K562 (cell line): ENCODE measurements around the gene PPT1. TPM values are rescaled to one million over a fixed set of nuclear protein-coding genes. Genes with fewer than 3 reads are reported as not detected.

Experiments
- ATAC-seq: fragments of 200-7000 bp; cut with Tn5 transposase; 3 replicates; pipeline ENCODE4 v1.9.1; 2020; ENCODE audit warnings: moderate library complexity
- BruUV-seq: library from RNA; stranded (reverse); fragments of 400-500 nt; replicated peaks from 2 replicates; lab custom pipeline; 2021; lab: Mats Ljungman, UMichigan
- CTCF ChIA-PET: fragments of 300-600 bp; formaldehyde crosslinking; extraction: SDS; loops from one replicate; lab custom pipeline; 2021; ENCODE audit warnings: low intra/inter-chr PET ratio; lab: Yijun Ruan, JAX
- POLR2A ChIA-PET: fragments of 300-600, 350-650 bp; sonication (Branson Sonifier 250); formaldehyde crosslinking; extraction: SDS; loops from one replicate; lab custom pipeline; 2021; ENCODE audit warnings: antibody characterized with exemption, inconsistent platforms; lab: Yijun Ruan, JAX
- DNase-seq, 4 experiments: peaks; one replicate each; pipeline versions ENCODE4 v3.0.0 to v3.0.0-alpha.2; 2011 to 2018; ENCODE audit warnings: low spot score in 3 of 4, mixed read lengths in 3 of 4; ENCODE audit errors: extremely low read depth in 1 of 4
- FAIRE-seq: peaks from 2 replicates; lab custom pipeline; 2011; peaks lifted over from hg19 to GRCh38; lab: Jason Lieb, UNC
- H2AFZ ChIP-seq: 2 replicates; pipeline ENCODE4 v1.6.0; 2011; ENCODE audit warnings: low read depth, low read length, control low read depth, inconsistent platforms
- H3K27ac ChIP-seq: fragments of 200-600 bp; 3 replicates; pipeline ENCODE4 v1.8.0; 2011; ENCODE audit warnings: low read depth, mild to moderate bottlenecking, control low read depth, inconsistent platforms, low read length, moderate library complexity, mixed read lengths; ENCODE audit errors: extremely low read depth
- H3K27me3 ChIP-seq, 2 experiments: fragments of 300-600 bp in 1 of 2; 2 replicates in 1 of 2; 3 replicates in 1 of 2; pipeline versions ENCODE4 v1.6.0 to v1.8.0; 2011; ENCODE audit warnings: inconsistent platforms in 2 of 2, low read length in 2 of 2, mild to moderate bottlenecking in 1 of 2, mixed read lengths in 1 of 2, moderate library complexity in 1 of 2; ENCODE audit not compliant: control insufficient read depth in 2 of 2, insufficient read depth in 2 of 2
- H3K36me3 ChIP-seq: fragments of 300-600 bp; 3 replicates; pipeline ENCODE4 v1.8.0; 2011; ENCODE audit warnings: mild to moderate bottlenecking, low read length, inconsistent platforms; ENCODE audit not compliant: control insufficient read depth, insufficient read depth
- H3K4me1 ChIP-seq, 2 experiments: fragments of 200-600 bp in 1 of 2; replicated peaks in 1 of 2; 2 replicates in 1 of 2; 3 replicates in 1 of 2; pipeline versions ENCODE4 v1.5.1 to v1.8.0; 2011; ENCODE audit warnings: inconsistent platforms in 2 of 2, low read length in 2 of 2, mild to moderate bottlenecking in 1 of 2, mixed read lengths in 1 of 2, moderate library complexity in 1 of 2; ENCODE audit not compliant: control insufficient read depth in 2 of 2, insufficient read depth in 2 of 2
- H3K4me2 ChIP-seq: 2 replicates; pipeline ENCODE4 v1.6.1; 2011; ENCODE audit warnings: low read length, control low read depth, inconsistent platforms, mixed read lengths; ENCODE audit not compliant: insufficient read depth
- H3K4me3 ChIP-seq: fragments of 200-600 bp; sonication (generic), shearing (Covaris generic); 2 replicates; pipeline ENCODE4 v1.5.1; 2016; ENCODE audit warnings: control low read depth, inconsistent platforms
- H3K79me2 ChIP-seq: fragments of 200-600 bp; 3 replicates; pipeline ENCODE4 v1.8.0; 2011; ENCODE audit warnings: low read length, inconsistent platforms; ENCODE audit not compliant: control insufficient read depth, insufficient read depth
- H3K9ac ChIP-seq, 2 experiments: 2 replicates each; pipeline versions ENCODE4 v1.6.0 to v1.6.1; 2011; ENCODE audit warnings: low read depth in 2 of 2, low read length in 2 of 2, control low read depth in 1 of 2, inconsistent platforms in 1 of 2, mild to moderate bottlenecking in 1 of 2, mixed read lengths in 1 of 2; ENCODE audit not compliant: insufficient read depth in 1 of 2
- H3K9me1 ChIP-seq: one replicate; pipeline ENCODE4 v1.6.0; 2011; ENCODE audit warnings: inconsistent platforms, mild to moderate bottlenecking, low read length, moderate library complexity; ENCODE audit not compliant: control insufficient read depth, insufficient read depth
- H3K9me3 ChIP-seq: replicated peaks from 2 replicates; pipeline ENCODE4 v1.5.1; 2011; ENCODE audit warnings: low read depth, low read length, inconsistent platforms; ENCODE audit not compliant: control insufficient read depth, insufficient read depth
- H4K20me1 ChIP-seq: replicated peaks from 2 replicates; pipeline ENCODE4 v1.6.1; 2011; ENCODE audit warnings: low read length, inconsistent platforms, mixed read lengths; ENCODE audit not compliant: control insufficient read depth, insufficient read depth
- BCOR ChIP-seq: fragments of 450-650 bp; IDR thresholded peaks from 2 replicates; pipeline ENCODE4 v1.6.1; 2016
- GATA2 ChIP-seq: sonication (generic); formaldehyde crosslinking; IDR thresholded peaks from 2 replicates; pipeline ENCODE4 v1.4.0; 2020; ENCODE audit warnings: mild to moderate bottlenecking, missing genetic modification reagents
- GATAD2B ChIP-seq: fragments of 450-650 bp; IDR thresholded peaks from 2 replicates; pipeline ENCODE4 v1.6.1; 2017; ENCODE audit warnings: mild to moderate bottlenecking, borderline replicate concordance
- HIVEP1 ChIP-seq: fragments of 250-450 bp; sonication (Bioruptor Pico); IDR thresholded peaks from 2 replicates; pipeline ENCODE4 v1.4.0; 2020; ENCODE audit warnings: mild to moderate bottlenecking
- HMGN3 ChIP-seq: IDR thresholded peaks from 2 replicates; pipeline ENCODE4 v1.6.1; 2011; ENCODE audit warnings: borderline replicate concordance, low read depth, mild to moderate bottlenecking, mixed read lengths, low read length; ENCODE audit not compliant: insufficient read length; ENCODE audit errors: extremely low read depth
- IFI16 ChIP-seq: fragments of 250-450 bp; sonication (Bioruptor Pico); IDR thresholded peaks from 2 replicates; pipeline ENCODE4 v2.1.2; 2022; ENCODE audit warnings: mild to moderate bottlenecking, inconsistent platforms
- NUFIP1 ChIP-seq: fragments of 450-650 bp; IDR thresholded peaks from 2 replicates; pipeline ENCODE4 v1.6.1; 2018; ENCODE audit not compliant: partially characterized antibody
- PML ChIP-seq: IDR thresholded peaks from 2 replicates; pipeline ENCODE4 v1.6.1; 2012; ENCODE audit warnings: low read length, inconsistent platforms
- POLR2A ChIP-seq: fragments of 450-650 bp; conservative IDR thresholded peaks from 2 replicates; pipeline ENCODE4 v1.6.1; 2016
- RBM15 ChIP-seq: fragments of 200-400 bp; formaldehyde crosslinking; IDR thresholded peaks from 2 replicates; pipeline ENCODE4 v1.6.1; 2018; ENCODE audit warnings: mild to moderate bottlenecking, low read length, moderate library complexity; ENCODE audit not compliant: insufficient read depth
- RBM34 ChIP-seq: fragments of 200-400 bp; formaldehyde crosslinking; IDR thresholded peaks from 2 replicates; pipeline ENCODE4 v1.6.1; 2018; ENCODE audit warnings: low read length, borderline replicate concordance; ENCODE audit not compliant: insufficient read depth
- SREBF2 ChIP-seq: sonication (generic); formaldehyde crosslinking; IDR thresholded peaks from 2 replicates; pipeline ENCODE4 v1.4.0; 2020; ENCODE audit warnings: mild to moderate bottlenecking, missing genetic modification reagents
- TCF7L2 ChIP-seq: fragments of 150-350 bp; IDR thresholded peaks from 2 replicates; pipeline ENCODE4 v1.6.1; 2016; ENCODE audit warnings: low read depth, mild to moderate bottlenecking, low read length, moderate library complexity
- ZFP30 ChIP-seq: fragments of 250-450 bp; sonication (Bioruptor Pico); IDR thresholded peaks from 2 replicates; pipeline ENCODE4 v1.8.0; 2022; ENCODE audit warnings: moderate library complexity, mild to moderate bottlenecking, inconsistent platforms, borderline replicate concordance
- ZNF212 ChIP-seq: fragments of 450-650 bp; formaldehyde crosslinking; IDR thresholded peaks from 2 replicates; pipeline ENCODE4 v1.4.0; 2020; ENCODE audit warnings: mild to moderate bottlenecking
- ZNF41 ChIP-seq: fragments of 250-450 bp; sonication (Bioruptor Pico); conservative IDR thresholded peaks from 2 replicates; pipeline ENCODE4 v1.4.0; 2020; ENCODE audit warnings: mild to moderate bottlenecking
- WGBS: fragments of 100-300 bp; shearing (Covaris generic); methylation state at CpG from one replicate; pipeline ENCODE4 v1.1.6; 2016; ENCODE audit warnings: low coverage, mixed read lengths; ENCODE audit not compliant: insufficient coverage; ENCODE audit errors: missing lambda C conversion rate; 5-methylcytosine and 5-hydroxymethylcytosine counted together
- in situ Hi-C: fragments of 300-500 bp; cut with MboI; formaldehyde crosslinking; loops from 4 replicates; pipeline ENCODE4 v1.15.0; 2018; ENCODE audit warnings: inconsistent platforms, mixed read lengths
- intact Hi-C: fragments of 100-400 bp; cut with micrococcal nuclease; formaldehyde crosslinking; loops from 2 replicates; pipeline ENCODE4 v1.14.2; 2022
- polyA plus RNA-seq, 8 experiments: library from polyadenylated mRNA; depleted of rRNA in 4 of 8; stranded (reverse) in 5 of 8; unstranded in 3 of 8; fragments of >200 nt; fragmentation: Nextera tagmentation in 2 of 8; fragmentation: Illumina TruSeq in 1 of 8; extraction: Ambion mirVana in 2 of 8; extraction: Trizol in 1 of 8; gene quantifications; 2 replicates each; pipeline versions ENCODE4 v1.2.1 to v1.2.3, GENCODE V29; 2011 to 2014; ENCODE audit warnings: inconsistent platforms in 1 of 8, missing spikeins in 1 of 8
- total RNA-seq, 7 experiments: library from RNA; depleted of rRNA in 6 of 7; stranded (reverse); fragments of >200 nt in 6 of 7; fragmentation: Illumina TruSeq in 2 of 7; extraction: Trizol in 2 of 7; gene quantifications; 2 replicates each; pipeline versions ENCODE4 v1.2.1 to v1.2.3, GENCODE V29; 2011 to 2021; ENCODE audit warnings: low replicate concordance in 1 of 7
- TF ChIP-seq, protein P1 (sequence below), 3 experiments: fragments of 200-800 bp in 1 of 3; fragments of 250-450 bp in 1 of 3; fragments of 450-650 bp in 1 of 3; sonication (Bioruptor Pico) in 1 of 3; sonication (Bioruptor generic) in 1 of 3; formaldehyde crosslinking in 1 of 3; IDR thresholded peaks; 2 replicates each; pipeline versions ENCODE4 v1.6.1 to v1.8.0; 2016 to 2022; ENCODE audit warnings: mild to moderate bottlenecking in 2 of 3, missing genetic modification characterization in 2 of 3, missing compliant biosample characterization in 1 of 3, moderate library complexity in 1 of 3
- TF ChIP-seq, protein P2 (sequence below): fragments of 250-450 bp; sonication (Bioruptor Pico); IDR thresholded peaks from 2 replicates; pipeline ENCODE4 v1.8.0; 2021; ENCODE audit warnings: mild to moderate bottlenecking, moderate library complexity

PPT1 gene
- total and polyA plus RNA-seq, 9 of the 15 experiments (the other 6 are each of a cell fraction or from before 2014, with no cell fraction given) = 72.2 to 285 (median 143) TPM

DNA sequence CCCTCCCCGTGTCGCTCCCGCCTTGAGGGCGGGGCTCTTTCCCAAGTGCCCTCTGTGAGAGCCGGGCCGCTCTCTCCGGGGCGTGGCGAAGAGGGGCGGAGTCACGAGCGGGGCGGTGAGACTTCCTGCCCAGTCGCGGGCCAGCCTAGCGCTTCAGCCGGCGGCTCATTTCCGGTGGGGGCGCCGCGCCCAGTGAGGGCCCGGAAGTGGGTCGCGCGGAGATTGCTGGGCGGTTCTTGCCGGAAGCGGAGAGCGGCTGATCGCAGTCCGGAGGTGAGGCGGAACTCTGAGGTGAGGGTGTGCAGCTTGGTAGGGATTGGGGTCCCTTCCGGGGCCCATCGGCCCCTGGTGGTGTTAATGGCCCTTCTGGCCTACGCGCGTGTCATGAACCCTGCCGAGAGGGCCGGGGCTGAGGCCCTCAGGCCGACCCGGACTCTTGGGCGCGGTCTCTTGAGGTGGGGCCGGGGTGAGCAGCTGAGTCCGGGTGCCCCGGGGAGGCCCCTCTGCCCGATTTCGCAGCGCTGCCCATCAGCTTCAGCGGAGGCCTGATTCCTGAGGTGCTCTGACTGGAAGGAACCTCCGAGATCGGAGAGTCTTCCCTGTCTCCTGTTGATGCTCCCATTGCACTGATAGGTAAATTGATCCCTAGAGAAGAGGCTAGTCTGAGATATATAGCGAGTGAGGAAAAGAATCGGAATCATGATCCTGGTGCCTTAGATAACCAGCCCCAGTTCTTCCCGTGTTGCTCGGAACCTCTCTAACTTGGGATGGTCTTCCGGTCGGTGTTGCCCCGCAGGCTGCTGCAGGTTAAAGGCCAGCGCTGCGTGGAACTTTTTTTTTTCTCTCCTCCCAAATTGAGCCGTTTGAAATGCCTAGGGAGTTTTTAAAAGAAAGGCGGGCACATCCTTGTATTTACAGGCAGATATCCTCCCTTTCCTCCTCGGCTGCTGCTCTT lies 56.3 kb downstream of the PPT1 start, which contains the start of gene CAP1:
Gene CAP1, plus strand, starts transcription at position 219 of the 955 bp plus-strand sequence. CDS start 18,618 bp downstream, outside the sequence.
- ATAC-seq (peak; percentile 92), FAIRE-seq (peak; percentile 88), DNase-seq (peak; percentile 99 to 100 (median 99))
- Histone ChIP-seq H3K9me3 (no peaks in the 10 kb centered on the region), H3K9me1 (no peaks in the 10 kb centered on the region), H3K9ac (peak within 1 kb of the TSS; percentile 99), H3K27me3 (no peaks in the 10 kb centered on the region), H2AFZ (peak within 1 kb of the TSS; percentile 78), H3K36me3 (peaks cover 33% of the 10 kb centered on the region), H3K4me2 (peak within 1 kb of the TSS; percentile 98), H3K27ac (peak within 1 kb of the TSS; percentile 99), H3K4me3 (peak within 1 kb of the TSS; percentile 91), H3K4me1 (peaks cover 39 to 60% of the 10 kb centered on the region in 2 experiments), H3K79me2 (peaks cover 51% of the 10 kb centered on the region), H4K20me1 (no peaks in the 10 kb centered on the region; the same call in 1 of the 2 replicates)
- intact Hi-C loops = loop anchor here (1.0 kb wide), 1 partner anchor 17 kb away; no protein-coding TSS in a partner anchor
- ChIA-PET POLR2A (interaction anchor here (0.6 to 6.2 kb wide), 21 partner anchors 11 to 556 kb away, joined by 3 to 72 read pairs (median 4); no protein-coding TSS in a partner anchor), CTCF (no interaction called here)
- in situ Hi-C loops = no loop called here
- WGBS = under 1% methylated on average over 64 of the region's 65 CpGs
- TSS peak; percentile 79 for BruUV-seq
- no peak for TF ChIP-seq ZNF212
- TF ChIP-seq RBM34 = no peak; the same call in 1 of the 2 replicates
- no peak for TF ChIP-seq ZFP30 (CRISPR knock-in tag)
- TF ChIP-seq TCF7L2 = no peak
- TF ChIP-seq ZNF41 (CRISPR knock-in tag) = no peak
- no peak for TF ChIP-seq GATAD2B
- no peak for TF ChIP-seq POLR2A
- TF ChIP-seq IFI16 (CRISPR knock-in tag) = no peak
- no peak for TF ChIP-seq RBM15
- TF ChIP-seq HIVEP1 = no peak
- TF ChIP-seq, protein P1, sequence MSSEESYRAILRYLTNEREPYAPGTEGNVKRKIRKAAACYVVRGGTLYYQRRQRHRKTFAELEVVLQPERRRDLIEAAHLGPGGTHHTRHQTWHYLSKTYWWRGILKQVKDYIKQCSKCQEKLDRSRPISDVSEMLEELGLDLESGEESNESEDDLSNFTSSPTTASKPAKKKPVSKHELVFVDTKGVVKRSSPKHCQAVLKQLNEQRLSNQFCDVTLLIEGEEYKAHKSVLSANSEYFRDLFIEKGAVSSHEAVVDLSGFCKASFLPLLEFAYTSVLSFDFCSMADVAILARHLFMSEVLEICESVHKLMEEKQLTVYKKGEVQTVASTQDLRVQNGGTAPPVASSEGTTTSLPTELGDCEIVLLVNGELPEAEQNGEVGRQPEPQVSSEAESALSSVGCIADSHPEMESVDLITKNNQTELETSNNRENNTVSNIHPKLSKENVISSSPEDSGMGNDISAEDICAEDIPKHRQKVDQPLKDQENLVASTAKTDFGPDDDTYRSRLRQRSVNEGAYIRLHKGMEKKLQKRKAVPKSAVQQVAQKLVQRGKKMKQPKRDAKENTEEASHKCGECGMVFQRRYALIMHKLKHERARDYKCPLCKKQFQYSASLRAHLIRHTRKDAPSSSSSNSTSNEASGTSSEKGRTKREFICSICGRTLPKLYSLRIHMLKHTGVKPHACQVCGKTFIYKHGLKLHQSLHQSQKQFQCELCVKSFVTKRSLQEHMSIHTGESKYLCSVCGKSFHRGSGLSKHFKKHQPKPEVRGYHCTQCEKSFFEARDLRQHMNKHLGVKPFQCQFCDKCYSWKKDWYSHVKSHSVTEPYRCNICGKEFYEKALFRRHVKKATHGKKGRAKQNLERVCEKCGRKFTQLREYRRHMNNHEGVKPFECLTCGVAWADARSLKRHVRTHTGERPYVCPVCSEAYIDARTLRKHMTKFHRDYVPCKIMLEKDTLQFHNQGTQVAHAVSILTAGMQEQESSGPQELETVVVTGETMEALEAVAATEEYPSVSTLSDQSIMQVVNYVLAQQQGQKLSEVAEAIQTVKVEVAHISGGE (CRISPR knock-in tag; IDR thresholded peaks at IDR 0.05) = peak in 2 of 3 experiments; percentile 82 to 97; a peak in 4 of 6 replicates
- TF ChIP-seq BCOR = peak; percentile 97
- TF ChIP-seq HMGN3 = no peak
- no peak for TF ChIP-seq SREBF2 (CRISPR knock-in tag)
- no peak for TF ChIP-seq NUFIP1
- TF ChIP-seq PML = no peak
- no peak for TF ChIP-seq GATA2
- TF ChIP-seq, protein P2, sequence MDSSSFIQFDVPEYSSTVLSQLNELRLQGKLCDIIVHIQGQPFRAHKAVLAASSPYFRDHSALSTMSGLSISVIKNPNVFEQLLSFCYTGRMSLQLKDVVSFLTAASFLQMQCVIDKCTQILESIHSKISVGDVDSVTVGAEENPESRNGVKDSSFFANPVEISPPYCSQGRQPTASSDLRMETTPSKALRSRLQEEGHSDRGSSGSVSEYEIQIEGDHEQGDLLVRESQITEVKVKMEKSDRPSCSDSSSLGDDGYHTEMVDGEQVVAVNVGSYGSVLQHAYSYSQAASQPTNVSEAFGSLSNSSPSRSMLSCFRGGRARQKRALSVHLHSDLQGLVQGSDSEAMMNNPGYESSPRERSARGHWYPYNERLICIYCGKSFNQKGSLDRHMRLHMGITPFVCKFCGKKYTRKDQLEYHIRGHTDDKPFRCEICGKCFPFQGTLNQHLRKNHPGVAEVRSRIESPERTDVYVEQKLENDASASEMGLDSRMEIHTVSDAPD (CRISPR knock-in tag) = no peak
